ENCODE results near the gene GPNMB. TPM values are rescaled to one million over a fixed set of nuclear protein-coding genes. Genes with fewer than 3 reads are reported as not detected.

The GPNMB gene
- total RNA-seq, 1 experiment from 2014 or later, result 0.04 TPM

DNA sequence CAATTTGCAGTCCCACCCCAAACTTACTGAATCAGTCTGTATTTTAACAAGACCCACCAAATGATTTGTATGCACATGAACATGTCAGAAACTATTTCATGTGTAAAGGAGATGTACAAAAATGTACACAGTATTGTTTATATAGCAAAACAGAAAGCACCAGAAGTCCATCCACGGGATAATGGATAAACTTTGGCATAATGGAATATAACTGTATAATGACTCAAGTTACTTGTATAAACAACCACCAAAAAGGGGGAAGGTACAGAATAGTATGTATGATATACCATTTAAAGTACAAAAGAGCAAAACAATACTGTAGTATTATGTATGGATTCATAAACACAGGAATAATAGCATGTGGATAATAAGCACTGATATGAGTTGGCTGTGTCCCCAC is 42.3 kb upstream of the GPNMB start:
- Histone ChIP-seq H3K4me1 (ENCODE audit: insufficient read depth, low read length) (no peaks in the 10 kb centered on the region), H3K9ac (ENCODE audit: low read length) (no peak overlapping the region), H3K27ac (ENCODE audit: low read length) (no peak overlapping the region), H3K27me3 (ENCODE audit: low read length) (no peaks in the 10 kb centered on the region), H3F3A (ENCODE audit: low read length, unreplicated experiment) (no peaks in the 10 kb centered on the region), H2AFZ (ENCODE audit: low read length) (no peak overlapping the region), H3K9me3 (ENCODE audit: low read length) (no peaks in the 10 kb centered on the region), H3K4me3 (ENCODE audit: low read length) (no peak overlapping the region), H3K4me2 (ENCODE audit: low read length) (no peak overlapping the region), H3K79me2 (ENCODE audit: low read length) (no peaks in the 10 kb centered on the region), H3K9me2 (replicated peaks; ENCODE audit: low read length) (no peaks in the 10 kb centered on the region), H4K20me1 (ENCODE audit: low read length) (no peaks in the 10 kb centered on the region), H3K36me3 (ENCODE audit: low read depth, low read length) (peaks cover 19% of the 10 kb centered on the region; the same call in 1 of the 2 replicates)
- ChIA-PET POLR2A (ENCODE audit: unreplicated experiment) (no interaction called here), CTCF (no interaction called here)
- intact Hi-C loops (cut with micrococcal nuclease), result no loop called here
- BruUV-seq (replicated peaks), result no TSS peak
- TF ChIP-seq EZH2 (IDR thresholded peaks at IDR 0.05; ENCODE audit: low read length, unreplicated experiment) (no peak), CTCF (conservative IDR thresholded peaks at IDR 0.05; ENCODE audit: low read depth, low read length) (no peak), EZH2phosphoT487 (IDR thresholded peaks at IDR 0.05; ENCODE audit: borderline replicate concordance, low read length) (no peak)
- no peak for DNase-seq
- ATAC-seq, result peak; percentile 18; the same call in 1 of the 2 replicates

GRCh38 chr7:23205577-23205908 is 41.0 kb upstream of the GPNMB start:
- DNase-seq (no peak), ATAC-seq (no peak)
- no peaks in the 10 kb centered on the region for H3K27me3 ChIP-seq (ENCODE audit: low read length)
- H2AFZ ChIP-seq (ENCODE audit: low read length), result no peak overlapping the region
- POLR2A ChIA-PET (ENCODE audit: unreplicated experiment), result no interaction called here
- no peak overlapping the region for H3K4me2 ChIP-seq (ENCODE audit: low read length)
- no TSS peak for BruUV-seq (replicated peaks)
- H3K36me3 ChIP-seq (ENCODE audit: low read depth, low read length), result peaks cover 6% of the 10 kb centered on the region; the same call in 1 of the 2 replicates
- H3K27ac ChIP-seq (ENCODE audit: low read length), result no peak overlapping the region
- intact Hi-C loops (cut with micrococcal nuclease), result no loop called here
- no peak overlapping the region for H3K4me3 ChIP-seq (ENCODE audit: low read length)
- H3K9me3 ChIP-seq (ENCODE audit: low read length), result no peaks in the 10 kb centered on the region
- no peaks in the 10 kb centered on the region for H3K4me1 ChIP-seq (ENCODE audit: insufficient read depth, low read length)
- no peaks in the 10 kb centered on the region for H3F3A ChIP-seq (ENCODE audit: low read length, unreplicated experiment)
- CTCF ChIA-PET, result no interaction called here
- no peaks in the 10 kb centered on the region for H3K79me2 ChIP-seq (ENCODE audit: low read length)
- no peak overlapping the region for H3K9ac ChIP-seq (ENCODE audit: low read length)
- no peaks in the 10 kb centered on the region for H4K20me1 ChIP-seq (ENCODE audit: low read length)
- TF ChIP-seq EZH2phosphoT487 (IDR thresholded peaks at IDR 0.05; ENCODE audit: borderline replicate concordance, low read length) (no peak), CTCF (conservative IDR thresholded peaks at IDR 0.05; ENCODE audit: low read depth, low read length) (no peak), EZH2 (IDR thresholded peaks at IDR 0.05; ENCODE audit: low read length, unreplicated experiment) (no peak)
- no peaks in the 10 kb centered on the region for H3K9me2 ChIP-seq (replicated peaks; ENCODE audit: low read length)

DNA sequence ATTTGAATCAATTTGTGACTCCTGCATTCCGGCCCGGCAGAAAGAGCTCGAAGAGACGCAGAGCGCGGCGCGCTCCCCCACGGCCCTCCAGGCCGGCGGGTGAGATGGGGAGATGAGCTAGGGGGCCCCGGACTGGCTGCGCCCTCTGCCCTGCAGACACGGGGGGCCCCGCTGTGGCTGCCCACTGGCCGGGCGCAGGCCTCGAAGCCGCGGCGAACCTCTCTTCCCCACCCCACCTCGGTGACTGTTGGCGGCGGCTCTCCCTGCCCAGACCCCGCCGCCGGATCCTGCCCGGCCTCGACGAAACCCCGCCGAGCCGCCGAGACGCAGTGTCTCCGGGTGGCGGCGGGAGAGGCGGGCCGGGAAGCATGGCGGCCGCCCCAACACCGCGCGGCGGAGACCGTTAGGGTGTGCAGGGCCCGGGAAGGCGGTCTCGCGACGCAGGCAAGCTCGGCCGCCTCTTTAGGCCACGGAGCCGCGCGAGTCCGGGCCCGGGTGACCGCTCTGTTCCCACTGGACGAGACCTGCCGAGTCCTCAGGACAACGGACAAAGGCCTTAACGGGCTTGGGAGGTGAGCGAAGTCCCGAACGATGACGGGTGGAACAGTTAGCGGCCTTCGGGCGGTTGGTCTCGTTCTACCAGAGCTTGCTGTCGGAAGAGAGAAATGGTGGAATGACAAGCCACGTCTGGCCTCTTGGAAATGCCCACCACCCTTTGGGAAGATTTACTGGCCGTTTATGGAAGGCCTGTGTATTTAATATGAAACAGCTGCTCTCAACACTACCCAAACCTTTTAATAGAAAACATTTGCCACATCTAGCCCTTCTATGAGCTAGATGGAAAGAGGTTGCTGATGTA is 40.4 kb upstream of the GPNMB start:
- Histone ChIP-seq H4K20me1 (ENCODE audit: low read length) (no peaks in the 10 kb centered on the region), H3K79me2 (ENCODE audit: low read length) (no peaks in the 10 kb centered on the region), H3K9me3 (ENCODE audit: low read length) (no peaks in the 10 kb centered on the region), H3K27ac (ENCODE audit: low read length) (no peak overlapping the region), H3K4me2 (ENCODE audit: low read length) (no peak overlapping the region), H3K36me3 (ENCODE audit: low read depth, low read length) (peaks cover 1% of the 10 kb centered on the region; the same call in 1 of the 2 replicates), H3K9ac (ENCODE audit: low read length) (no peak overlapping the region), H3K4me3 (ENCODE audit: low read length) (no peak overlapping the region), H3K9me2 (replicated peaks; ENCODE audit: low read length) (no peaks in the 10 kb centered on the region), H3K4me1 (ENCODE audit: insufficient read depth, low read length) (no peaks in the 10 kb centered on the region), H3F3A (ENCODE audit: low read length, unreplicated experiment) (no peaks in the 10 kb centered on the region), H3K27me3 (ENCODE audit: low read length) (no peaks in the 10 kb centered on the region), H2AFZ (ENCODE audit: low read length) (no peak overlapping the region)
- BruUV-seq (replicated peaks), result no TSS peak
- intact Hi-C loops (cut with micrococcal nuclease), result no loop called here
- TF ChIP-seq EZH2phosphoT487 (IDR thresholded peaks at IDR 0.05; ENCODE audit: borderline replicate concordance, low read length), result no peak
- no peak for TF ChIP-seq CTCF (conservative IDR thresholded peaks at IDR 0.05; ENCODE audit: low read depth, low read length)
- POLR2A ChIA-PET (ENCODE audit: unreplicated experiment), result no interaction called here
- no peak for DNase-seq
- CTCF ChIA-PET, result no interaction called here
- ATAC-seq, result no peak
